Activated CD8-positive, alpha-beta memory T cell treated with anti-CD3 and anti-CD28 coated beads, Interleukin-2, amount 10 ng/mL, durations not matched to agents 7 days and 5 days (primary cell): ENCODE measurements around the gene RTP2. TPM values are rescaled to one million over a fixed set of nuclear protein-coding genes. Genes with fewer than 3 reads are reported as not detected.

Source experiments
- ATAC-seq: fragments of 150-1000 bp; cut with Tn5 transposase; one replicate; pipeline ENCODE4 v1.10.0; 2021; ENCODE audit warnings: moderate library complexity
- CTCF ChIA-PET: fragments of 350-600 bp; sonication (Branson Sonifier 250); formaldehyde crosslinking; loops from one replicate; lab custom pipeline; 2021; ENCODE audit warnings: antibody characterized with exemption; lab: Charles Lee
- DNase-seq: peaks from one replicate; pipeline ENCODE4 v3.0.0-alpha.2; 2020
- H3K27ac Mint-ChIP-seq: one replicate; pipeline ENCODE4 v1.8.0; 2021; ENCODE audit warnings: mild to moderate bottlenecking, mixed read lengths
- H3K27me3 Mint-ChIP-seq: one replicate; pipeline ENCODE4 v1.8.0; 2021; ENCODE audit warnings: mixed read lengths
- H3K36me3 Mint-ChIP-seq: one replicate; pipeline ENCODE4 v1.8.0; 2021; ENCODE audit warnings: mild to moderate bottlenecking, mixed read lengths
- H3K4me1 Mint-ChIP-seq: one replicate; pipeline ENCODE4 v1.8.0; 2021; ENCODE audit warnings: mixed read lengths
- H3K4me3 Mint-ChIP-seq: one replicate; pipeline ENCODE4 v1.8.0; 2021; ENCODE audit warnings: mild to moderate bottlenecking, moderate library complexity, mixed read lengths
- H3K9me3 Mint-ChIP-seq: one replicate; pipeline ENCODE4 v1.8.0; 2022; ENCODE audit warnings: low read depth, mixed read lengths
- total RNA-seq, 2 experiments: library from RNA; stranded (reverse); gene quantifications; one replicate each; pipeline ENCODE4 v1.2.3, GENCODE V29; 2021

RTP2 gene
- total RNA-seq, 2 experiments from 2014 or later, result not detected

DNA sequence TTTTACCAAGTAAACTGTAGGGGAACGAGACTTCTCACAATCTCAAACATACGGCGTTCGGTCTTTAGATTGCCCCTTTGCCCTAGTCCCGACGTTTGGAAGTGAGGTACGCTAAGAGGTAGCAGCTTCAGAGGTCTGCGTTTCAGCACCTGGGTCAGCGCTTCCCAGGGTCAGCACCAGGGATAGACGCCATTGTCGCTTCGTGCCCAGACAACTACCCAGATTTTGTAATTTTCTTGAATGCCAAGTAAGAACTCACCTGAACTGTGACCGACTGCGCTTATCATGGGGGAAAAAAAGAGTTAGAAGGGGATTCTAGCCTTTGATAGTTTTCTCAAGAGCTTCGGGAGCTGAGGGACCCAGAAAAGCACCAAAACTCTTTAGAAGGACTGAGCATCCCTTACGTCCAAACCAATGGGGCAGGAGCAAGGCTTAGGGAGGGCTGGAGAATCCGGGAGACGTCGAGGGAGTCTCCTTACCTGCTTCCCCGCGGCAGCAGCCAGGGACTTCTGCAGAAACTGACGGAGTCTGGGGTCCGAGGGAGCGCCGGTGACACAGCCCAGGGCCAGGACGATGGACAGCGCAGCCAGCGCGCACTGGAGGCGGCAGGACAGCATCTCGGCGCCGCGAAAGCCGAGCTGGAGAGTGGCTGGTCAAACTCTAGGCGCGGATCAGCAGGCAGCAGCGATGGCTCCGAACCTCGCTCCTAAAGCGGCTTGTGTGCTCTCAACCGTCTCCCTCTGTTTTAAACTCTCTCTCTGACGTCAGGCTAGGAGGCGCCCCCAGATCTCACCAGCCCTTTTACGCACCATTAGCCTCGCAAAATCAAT, 32.5 kb downstream of the RTP2 start, which contains the start of gene SST:
Gene SST, minus strand, starts transcription at position 720 of the 830 bp plus-strand sequence. Its CDS starts 103 bp downstream, at position 617.
- CTCF ChIA-PET, result interaction anchor here (0.6 to 4.0 kb wide), 4 partner anchors 9 to 451 kb away, joined by 3 to 35 read pairs (median 10); no protein-coding TSS in a partner anchor
- no peak within 1 kb of the TSS for H3K27ac Mint-ChIP-seq

DNA sequence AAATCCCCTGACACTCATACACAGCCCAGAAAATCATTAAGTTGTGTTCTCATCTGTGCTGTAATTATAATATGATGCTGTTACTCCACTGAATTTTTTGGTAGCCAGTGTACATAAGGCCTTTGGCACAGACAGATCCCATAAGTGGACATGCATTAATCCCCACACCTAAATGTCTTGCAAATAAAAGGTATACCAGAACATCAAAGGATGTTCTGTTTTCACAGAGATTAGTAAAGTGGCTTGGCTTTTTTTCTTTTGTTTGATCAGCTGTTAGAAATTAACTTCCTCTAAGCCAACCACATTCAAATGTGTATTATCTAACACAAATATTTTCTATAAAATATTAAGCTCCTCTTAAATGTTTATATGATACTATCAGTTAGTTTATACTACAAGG, 34.8 kb downstream of the RTP2 start:
- no peak for ATAC-seq
- Mint-ChIP-seq H3K9me3 (no peaks in the 10 kb centered on the region), H3K4me3 (no peak overlapping the region), H3K27me3 (peaks cover 78% of the 10 kb centered on the region), H3K36me3 (no peaks in the 10 kb centered on the region), H3K4me1 (no peaks in the 10 kb centered on the region), H3K27ac (no peak overlapping the region)
- no peak for DNase-seq
- CTCF ChIA-PET, result interaction anchor here (0.8 to 4.0 kb wide), 4 partner anchors 12 to 348 kb away, joined by 3 to 35 read pairs (median 10); no protein-coding TSS in a partner anchor

More for the DNA sequence above, 32.5 kb downstream of the RTP2 start, which contains the start of gene SST:
- DNase-seq (peak; percentile 49), ATAC-seq (peak; percentile 49)
- Mint-ChIP-seq H3K4me3 (no peak within 1 kb of the TSS), H3K27me3 (peaks cover 81% of the 10 kb centered on the region), H3K9me3 (no peaks in the 10 kb centered on the region), H3K4me1 (no peaks in the 10 kb centered on the region), H3K36me3 (no peaks in the 10 kb centered on the region)

DNA sequence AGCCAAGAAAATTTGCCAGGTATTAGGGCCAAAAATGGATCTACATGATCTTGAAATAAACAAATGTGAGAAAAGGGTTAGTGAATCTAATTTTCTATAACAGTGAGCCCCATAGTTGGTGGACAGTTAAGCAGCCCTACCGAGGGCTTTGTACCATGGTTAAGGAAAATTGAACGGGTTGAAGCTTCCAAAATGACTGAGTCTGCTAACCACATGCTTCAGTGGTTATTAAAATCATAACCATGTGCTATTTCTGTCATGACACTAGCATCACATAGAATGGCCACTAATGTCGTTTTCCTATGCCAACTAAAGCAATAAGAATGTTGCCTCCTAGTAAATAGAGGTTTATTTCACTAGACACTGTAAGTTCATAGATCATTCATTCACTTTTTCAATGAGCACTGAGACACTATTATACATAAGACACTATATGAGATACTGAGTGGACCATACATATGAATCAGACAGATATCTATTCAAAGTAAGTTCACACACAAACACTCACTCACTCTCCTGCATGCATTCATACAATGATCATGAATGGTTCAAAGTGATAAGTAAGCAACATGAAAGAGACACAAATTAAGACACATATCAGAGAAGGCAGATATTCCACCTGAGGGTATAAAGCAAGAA, 36.5 kb downstream of the RTP2 start:
- Mint-ChIP-seq H3K27ac (no peak overlapping the region), H3K4me1 (no peaks in the 10 kb centered on the region), H3K9me3 (no peaks in the 10 kb centered on the region), H3K36me3 (no peaks in the 10 kb centered on the region), H3K27me3 (peaks cover 71% of the 10 kb centered on the region), H3K4me3 (no peak overlapping the region)
- CTCF ChIA-PET, result no interaction called here
- ATAC-seq, result no peak
- DNase-seq, result no peak

DNA sequence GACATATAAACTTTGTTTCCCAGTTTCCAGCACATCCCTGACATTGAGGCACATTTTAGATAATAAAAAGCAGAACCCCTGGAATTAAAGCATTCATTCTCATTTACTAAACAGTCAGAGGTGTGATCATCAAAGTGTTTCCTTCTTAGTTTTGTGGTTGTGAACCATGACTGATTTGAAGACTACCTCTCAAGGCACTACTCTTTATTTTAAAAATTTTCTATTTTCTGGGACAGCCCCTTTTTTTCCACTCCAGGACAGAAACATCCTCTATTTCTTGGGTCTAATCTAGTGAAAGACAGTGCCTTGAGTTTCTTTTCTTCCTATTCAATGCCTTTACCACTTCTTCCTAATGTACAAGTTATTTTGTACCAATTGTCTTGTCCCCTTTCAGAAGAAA, 37.3 kb downstream of the RTP2 start:
- Mint-ChIP-seq H3K27ac (no peak overlapping the region), H3K9me3 (no peaks in the 10 kb centered on the region), H3K4me1 (no peaks in the 10 kb centered on the region), H3K4me3 (no peak overlapping the region), H3K27me3 (peaks cover 66% of the 10 kb centered on the region), H3K36me3 (no peaks in the 10 kb centered on the region)
- ATAC-seq (no peak), DNase-seq (no peak)
- CTCF ChIA-PET, result interaction anchor here (0.6 to 1.7 kb wide), 2 partner anchors 14 to 446 kb away, joined by 3 to 7 read pairs; no protein-coding TSS in a partner anchor

DNA sequence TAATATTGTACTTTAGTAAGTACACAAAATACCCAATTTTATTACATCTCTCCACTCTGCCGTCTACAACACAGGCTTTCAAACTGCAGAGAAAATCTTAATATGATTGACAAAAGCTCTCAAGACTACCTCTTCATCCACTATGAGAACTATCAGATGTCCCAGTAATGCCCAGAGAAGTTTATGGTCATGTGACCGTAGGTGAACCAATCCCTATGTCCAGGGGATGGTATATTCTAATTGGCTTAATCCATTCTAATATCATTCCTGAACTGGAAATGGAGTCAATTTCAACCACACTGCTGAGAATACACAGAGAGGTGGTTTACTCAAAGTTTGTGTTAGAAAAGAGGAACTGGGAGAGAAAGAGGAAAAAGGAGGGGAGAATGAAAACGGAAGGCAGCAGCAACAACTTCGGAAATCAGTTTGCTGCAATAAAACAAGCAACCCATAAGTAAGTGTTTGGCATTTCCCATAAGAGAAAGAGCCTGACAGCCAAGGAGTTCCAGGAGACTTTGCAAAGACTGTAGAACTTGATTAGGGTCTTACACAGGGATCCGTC, 39.4 kb downstream of the RTP2 start:
- Mint-ChIP-seq H3K9me3 (no peaks in the 10 kb centered on the region), H3K27me3 (peaks cover 56% of the 10 kb centered on the region), H3K36me3 (no peaks in the 10 kb centered on the region), H3K4me3 (no peak overlapping the region), H3K27ac (no peak overlapping the region), H3K4me1 (no peaks in the 10 kb centered on the region)
- CTCF ChIA-PET, result interaction anchor here (1.0 kb wide), 1 partner anchor 16 kb away, joined by 6 read pairs; no protein-coding TSS in a partner anchor
- no peak for ATAC-seq
- no peak for DNase-seq

DNA sequence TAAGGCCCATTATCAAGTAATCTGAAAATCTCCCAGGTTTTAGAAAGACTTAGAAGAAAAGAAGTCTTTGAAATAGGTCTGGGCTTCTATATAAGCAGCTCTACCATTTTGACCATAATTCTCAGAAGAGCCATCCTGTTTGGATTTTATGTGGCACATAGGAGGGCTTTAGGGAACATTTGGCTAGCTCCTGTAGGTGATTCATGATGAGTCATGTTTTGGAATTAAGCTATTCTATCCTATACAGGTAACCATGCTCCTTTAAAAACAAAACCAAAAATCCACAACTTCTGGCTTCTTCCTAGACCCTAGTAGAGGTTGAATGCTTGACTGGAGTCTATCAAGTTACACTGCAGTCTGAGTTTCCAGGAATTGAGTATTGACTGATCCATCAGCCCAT, 41.1 kb downstream of the RTP2 start:
- H3K4me1 Mint-ChIP-seq, result no peaks in the 10 kb centered on the region
- no peak overlapping the region for H3K27ac Mint-ChIP-seq
- no peaks in the 10 kb centered on the region for H3K9me3 Mint-ChIP-seq
- ATAC-seq (no peak), DNase-seq (no peak)
- CTCF ChIA-PET, result interaction anchor here (1.3 to 1.9 kb wide), 2 partner anchors 18 to 343 kb away, joined by 3 to 5 read pairs; no protein-coding TSS in a partner anchor
- no peaks in the 10 kb centered on the region for H3K36me3 Mint-ChIP-seq
- peaks cover 53% of the 10 kb centered on the region for H3K27me3 Mint-ChIP-seq
- no peak overlapping the region for H3K4me3 Mint-ChIP-seq

DNA sequence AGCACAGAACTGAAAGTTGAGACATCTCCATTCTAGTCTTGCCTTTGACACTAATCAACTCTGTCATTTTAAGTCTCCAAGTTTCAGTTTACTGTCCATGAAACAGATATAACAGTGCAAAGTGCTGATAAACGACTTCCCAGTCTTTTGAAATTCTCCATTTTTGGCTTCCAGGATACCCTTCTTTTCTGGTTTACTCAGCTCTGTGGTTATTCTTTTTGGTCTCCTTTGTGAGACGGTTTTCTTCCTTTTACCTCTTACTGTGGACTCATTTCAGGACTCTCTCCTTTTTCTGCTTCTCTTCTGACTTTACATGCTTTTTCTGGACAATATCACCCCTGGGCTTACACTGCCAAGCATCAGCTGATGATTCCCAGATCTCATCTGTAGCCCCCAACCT, 51.1 kb downstream of the RTP2 start:
- Mint-ChIP-seq H3K27me3 (peaks cover 70% of the 10 kb centered on the region), H3K36me3 (no peaks in the 10 kb centered on the region), H3K27ac (no peak overlapping the region), H3K4me1 (peaks cover 5% of the 10 kb centered on the region), H3K9me3 (no peaks in the 10 kb centered on the region), H3K4me3 (no peak overlapping the region)
- CTCF ChIA-PET, result interaction anchor here (0.7 to 1.5 kb wide), 3 partner anchors 10 to 332 kb away, joined by 3 to 4 read pairs (median 4); no protein-coding TSS in a partner anchor
- DNase-seq, result no peak
- ATAC-seq, result no peak

Other genes starting within 250 kb of the RTP2 start
- gene SST, start 32.2 kb downstream of the RTP2 start, total RNA-seq, result not detected
- 10 to 100 TPM; 12.1 to 13.2 TPM for gene BCL6, start 42.9 kb upstream of the RTP2 start, total RNA-seq